Ovary (tissue), 9 donors: ENCODE data around the gene TGIF1. TPM values are rescaled to one million over a fixed set of nuclear protein-coding genes. Genes with fewer than 3 reads are reported as not detected.

Experiments
- DNase-seq, 5 donors: peaks; one replicate each; pipeline ENCODE4 v3.0.0-alpha.2; 2019 to 2020
- H3K27ac ChIP-seq, 2 donors: fragments of 200-600 bp; one replicate each; pipeline versions ENCODE4 v1.5.1 to v1.8.0; 2019 to 2022
- H3K27me3 ChIP-seq: fragments of 200-600 bp; one replicate; pipeline ENCODE4 v1.8.0; 2022
- H3K36me3 ChIP-seq: fragments of 200-600 bp; sonication (generic); one replicate; pipeline ENCODE4 v1.5.1; 2019
- H3K4me1 ChIP-seq: one replicate; pipeline ENCODE4 v1.8.1; 2013; ENCODE audit warnings: mild to moderate bottlenecking, moderate library complexity; ENCODE audit not compliant: insufficient read depth
- H3K4me3 ChIP-seq: fragments of 200-600 bp; sonication (generic); one replicate; pipeline ENCODE4 v1.5.1; 2017
- H3K9me3 ChIP-seq, 2 donors: fragments of 200-600 bp in 1 of 2; sonication (generic) in 1 of 2; one replicate each; pipeline versions ENCODE4 v1.5.1 to v1.8.1; 2013 to 2019; ENCODE audit warnings: mild to moderate bottlenecking in 1 of 2, moderate library complexity in 1 of 2
- CTCF ChIP-seq, 3 donors: fragments of 450-650 bp in 2 of 3; fragments of 200-600 bp in 1 of 3; IDR thresholded peaks; one replicate each; pipeline versions ENCODE4 v1.5.1 to v1.8.0; 2016 to 2022; ENCODE audit warnings: antibody characterized with exemption in 3 of 3, mild to moderate bottlenecking in 1 of 3
- EP300 ChIP-seq: sonication (generic); formaldehyde crosslinking; IDR thresholded peaks from one replicate; pipeline ENCODE4 v1.6.1; 2017; ENCODE audit warnings: antibody characterized with exemption
- POLR2A ChIP-seq: fragments of 450-650 bp; IDR thresholded peaks from one replicate; pipeline ENCODE4 v1.6.1; 2017; ENCODE audit warnings: antibody characterized with exemption, mild to moderate bottlenecking, moderate library complexity
- WGBS, 3 donors: extraction: QIAGEN DNeasy Blood & Tissue Kit in 1 of 3; methylation state at CpG; one replicate each; pipeline versions ENCODE4 v1.1.5 to v1.1.7; 2013 to 2017; 5-methylcytosine and 5-hydroxymethylcytosine counted together
- intact Hi-C, 4 donors: fragments of 100-400 bp; cut with DNase I; formaldehyde crosslinking; loops; one replicate each; pipeline versions ENCODE4 v1.11.0 to v1.15.1; 2022 to 2023
- polyA plus RNA-seq, 2 donors: library from polyadenylated mRNA; stranded (reverse); fragments of 200-250 nt in 1 of 2; fragments of 350-450 nt in 1 of 2; fragmentation: Illumina TruSeq in 1 of 2; extraction: RNeasy Lipid Tissue Mini Kit (QIAGEN cat#74804) in 1 of 2; gene quantifications; one replicate each; pipeline ENCODE4 v1.2.3, GENCODE V29; 2013 to 2014
- total RNA-seq, 7 donors: library from RNA; depleted of rRNA in 2 of 7; stranded (reverse); fragments of >200 nt in 2 of 7; fragmentation: NEBNext Ultra II Directional in 3 of 7; extraction: Animal tissue kit (Norgen Biotek cat#: 25700) in 3 of 7; gene quantifications; one replicate each; pipeline versions ENCODE4 v1.1.0 to v1.2.4, GENCODE V29; 2016 to 2023
- donor health status: DM: no; HTN: no; CAD: no; lungs with moderate emphysema.
- donor health status: DM: no; HTN: no; CAD: no.
- donor health status: Bipolar disorder and iron deficiency.
- donor health status: DM: yes; HTN: yes; CAD: no.
- donor health status: DM: no; HTN: no; CAD: no.
- donor health status: DM: yes; HTN: yes; CAD: no.

The TGIF1 gene
- total and polyA plus RNA-seq, 9 donors: 30.9 to 93.4 (median 64.0) TPM

- Histone ChIP-seq H3K4me3 (no peak overlapping the region), H3K27me3 (no peaks in the 10 kb centered on the region), H3K4me1 (peaks cover 2% of the 10 kb centered on the region), H3K27ac (no peak overlapping the region), H3K36me3 (no peaks in the 10 kb centered on the region), H3K9me3 (no peaks in the 10 kb centered on the region)
- TF ChIP-seq CTCF (IDR thresholded peaks at IDR 0.05) (no peak), EP300 (no peak), POLR2A (no peak)
- no peak for DNase-seq
- intact Hi-C loops: no loop called here
- 92 to 94% (median 93%) methylated on average over 8 of the region's 8 CpGs for WGBS, 3 donors
Observed at GRCh38 chr18:3478262-3478978, 28.4 kb downstream of the TGIF1 start.

GRCh38 chr18:3479978-3480509 lies 30.1 kb downstream of the TGIF1 start:
- no peaks in the 10 kb centered on the region for H3K27me3 ChIP-seq
- no peak overlapping the region for H3K27ac ChIP-seq
- H3K4me3 ChIP-seq: no peak overlapping the region
- TF ChIP-seq EP300 (no peak), POLR2A (no peak), CTCF (IDR thresholded peaks at IDR 0.05) (no peak)
- DNase-seq: no peak
- H3K36me3 ChIP-seq: no peaks in the 10 kb centered on the region
- peaks cover 2% of the 10 kb centered on the region for H3K4me1 ChIP-seq
- WGBS, 3 donors: 74 to 80% (median 79%) methylated on average over 5 of the region's 5 CpGs
- intact Hi-C loops: loop anchor here in 1 of 4 donors (10.0 kb wide), 1 partner anchor 85 kb away; no protein-coding TSS in a partner anchor
- no peaks in the 10 kb centered on the region for H3K9me3 ChIP-seq

GRCh38 chr18:3480827-3481573 lies 31.0 kb downstream of the TGIF1 start:
- no peaks in the 10 kb centered on the region for H3K27me3 ChIP-seq
- WGBS, 3 donors: 84 to 93% (median 86%) methylated on average over 5 of the region's 5 CpGs
- no peak for DNase-seq
- no peak overlapping the region for H3K27ac ChIP-seq
- H3K9me3 ChIP-seq: no peaks in the 10 kb centered on the region
- H3K4me3 ChIP-seq: no peak overlapping the region
- intact Hi-C loops: loop anchor here in 1 of 4 donors (10.0 kb wide), 1 partner anchor 84 kb away; no protein-coding TSS in a partner anchor
- H3K36me3 ChIP-seq: no peaks in the 10 kb centered on the region
- peaks cover 2% of the 10 kb centered on the region for H3K4me1 ChIP-seq
- TF ChIP-seq EP300 (no peak), CTCF (IDR thresholded peaks at IDR 0.05) (no peak), POLR2A (no peak)

- TF ChIP-seq CTCF (IDR thresholded peaks at IDR 0.05): peak in 1 of 3 donors; percentile 41
- no peak for TF ChIP-seq POLR2A
- peak in 1 of 5 donors; percentile 38 for DNase-seq
- Histone ChIP-seq H3K27me3 (no peaks in the 10 kb centered on the region), H3K4me1 (peaks cover 2% of the 10 kb centered on the region), H3K9me3 (no peaks in the 10 kb centered on the region), H3K4me3 (no peak overlapping the region), H3K27ac (no peak overlapping the region), H3K36me3 (no peaks in the 10 kb centered on the region)
- intact Hi-C loops: loop anchor here in 1 of 4 donors (10.0 kb wide), 1 partner anchor 83 kb away; no protein-coding TSS in a partner anchor
- whole genome bisulfite sequencing, 3 donors: 18 to 31% (median 21%) methylated on average over 5 of the region's 5 CpGs
Observed at GRCh38 chr18:3481696-3482210, 31.8 kb downstream of the TGIF1 start.
